K562 (cell line): Measurements from ENCODE around the gene ADCY5. TPM values are rescaled to one million over a fixed set of nuclear protein-coding genes. Genes with fewer than 3 reads are reported as not detected.

Experiments used
- ATAC-seq: fragments of 200-7000 bp; cut with Tn5 transposase; 3 replicates; pipeline ENCODE4 v1.9.1; 2020; ENCODE audit warnings: moderate library complexity
- BruUV-seq: library from RNA; stranded (reverse); fragments of 400-500 nt; replicated peaks from 2 replicates; lab custom pipeline; 2021; lab: Mats Ljungman, UMichigan
- CTCF ChIA-PET: fragments of 300-600 bp; formaldehyde crosslinking; extraction: SDS; loops from one replicate; lab custom pipeline; 2021; ENCODE audit warnings: low intra/inter-chr PET ratio; lab: Yijun Ruan, JAX
- POLR2A ChIA-PET: fragments of 300-600, 350-650 bp; sonication (Branson Sonifier 250); formaldehyde crosslinking; extraction: SDS; loops from one replicate; lab custom pipeline; 2021; ENCODE audit warnings: antibody characterized with exemption, inconsistent platforms; lab: Yijun Ruan, JAX
- DNase-seq, 4 experiments: peaks; one replicate each; pipeline versions ENCODE4 v3.0.0 to v3.0.0-alpha.2; 2011 to 2018; ENCODE audit warnings: low spot score in 3 of 4, mixed read lengths in 3 of 4; ENCODE audit errors: extremely low read depth in 1 of 4
- FAIRE-seq: peaks from 2 replicates; lab custom pipeline; 2011; peaks lifted over from hg19 to GRCh38; lab: Jason Lieb, UNC
- H2AFZ ChIP-seq: 2 replicates; pipeline ENCODE4 v1.6.0; 2011; ENCODE audit warnings: low read depth, low read length, control low read depth, inconsistent platforms
- H3K27ac ChIP-seq: fragments of 200-600 bp; 3 replicates; pipeline ENCODE4 v1.8.0; 2011; ENCODE audit warnings: low read depth, mild to moderate bottlenecking, control low read depth, inconsistent platforms, low read length, moderate library complexity, mixed read lengths; ENCODE audit errors: extremely low read depth
- H3K27me3 ChIP-seq, 2 experiments: fragments of 300-600 bp in 1 of 2; 2 replicates in 1 of 2; 3 replicates in 1 of 2; pipeline versions ENCODE4 v1.6.0 to v1.8.0; 2011; ENCODE audit warnings: inconsistent platforms in 2 of 2, low read length in 2 of 2, mild to moderate bottlenecking in 1 of 2, mixed read lengths in 1 of 2, moderate library complexity in 1 of 2; ENCODE audit not compliant: control insufficient read depth in 2 of 2, insufficient read depth in 2 of 2
- H3K36me3 ChIP-seq: fragments of 300-600 bp; 3 replicates; pipeline ENCODE4 v1.8.0; 2011; ENCODE audit warnings: mild to moderate bottlenecking, low read length, inconsistent platforms; ENCODE audit not compliant: control insufficient read depth, insufficient read depth
- H3K4me1 ChIP-seq, 2 experiments: fragments of 200-600 bp in 1 of 2; replicated peaks in 1 of 2; 2 replicates in 1 of 2; 3 replicates in 1 of 2; pipeline versions ENCODE4 v1.5.1 to v1.8.0; 2011; ENCODE audit warnings: inconsistent platforms in 2 of 2, low read length in 2 of 2, mild to moderate bottlenecking in 1 of 2, mixed read lengths in 1 of 2, moderate library complexity in 1 of 2; ENCODE audit not compliant: control insufficient read depth in 2 of 2, insufficient read depth in 2 of 2
- H3K4me2 ChIP-seq: 2 replicates; pipeline ENCODE4 v1.6.1; 2011; ENCODE audit warnings: low read length, control low read depth, inconsistent platforms, mixed read lengths; ENCODE audit not compliant: insufficient read depth
- H3K4me3 ChIP-seq: fragments of 200-600 bp; sonication (generic), shearing (Covaris generic); 2 replicates; pipeline ENCODE4 v1.5.1; 2016; ENCODE audit warnings: control low read depth, inconsistent platforms
- H3K79me2 ChIP-seq: fragments of 200-600 bp; 3 replicates; pipeline ENCODE4 v1.8.0; 2011; ENCODE audit warnings: low read length, inconsistent platforms; ENCODE audit not compliant: control insufficient read depth, insufficient read depth
- H3K9ac ChIP-seq, 2 experiments: 2 replicates each; pipeline versions ENCODE4 v1.6.0 to v1.6.1; 2011; ENCODE audit warnings: low read depth in 2 of 2, low read length in 2 of 2, control low read depth in 1 of 2, inconsistent platforms in 1 of 2, mild to moderate bottlenecking in 1 of 2, mixed read lengths in 1 of 2; ENCODE audit not compliant: insufficient read depth in 1 of 2
- H3K9me1 ChIP-seq: one replicate; pipeline ENCODE4 v1.6.0; 2011; ENCODE audit warnings: inconsistent platforms, mild to moderate bottlenecking, low read length, moderate library complexity; ENCODE audit not compliant: control insufficient read depth, insufficient read depth
- H3K9me3 ChIP-seq: replicated peaks from 2 replicates; pipeline ENCODE4 v1.5.1; 2011; ENCODE audit warnings: low read depth, low read length, inconsistent platforms; ENCODE audit not compliant: control insufficient read depth, insufficient read depth
- H4K20me1 ChIP-seq: replicated peaks from 2 replicates; pipeline ENCODE4 v1.6.1; 2011; ENCODE audit warnings: low read length, inconsistent platforms, mixed read lengths; ENCODE audit not compliant: control insufficient read depth, insufficient read depth
- CAMTA2 ChIP-seq: fragments of 250-450 bp; sonication (Bioruptor Pico); conservative IDR thresholded peaks from 2 replicates; pipeline ENCODE4 v1.5.1; 2022
- E2F3 ChIP-seq: fragments of 250-450 bp; sonication (Bioruptor Pico); IDR thresholded peaks from 2 replicates; pipeline ENCODE4 v1.4.0; 2020; ENCODE audit warnings: mild to moderate bottlenecking
- MNT ChIP-seq, 2 experiments: fragments of 450-650 bp; conservative IDR thresholded peaks; 2 replicates each; pipeline ENCODE4 v1.6.1; 2017; ENCODE audit warnings: mild to moderate bottlenecking in 2 of 2, moderate library complexity in 2 of 2
- POLR2A ChIP-seq: fragments of 450-650 bp; conservative IDR thresholded peaks from 2 replicates; pipeline ENCODE4 v1.6.1; 2016
- POLR2B ChIP-seq: fragments of 450-650 bp; IDR thresholded peaks from 2 replicates; pipeline ENCODE4 v1.6.1; 2018; ENCODE audit warnings: low read depth; ENCODE audit not compliant: partially characterized antibody
- SRSF9 ChIP-seq: fragments of 200-400 bp; formaldehyde crosslinking; IDR thresholded peaks from 2 replicates; pipeline ENCODE4 v1.6.1; 2017; ENCODE audit warnings: low read depth, low read length, borderline replicate concordance
- STAT5A ChIP-seq: IDR thresholded peaks from 2 replicates; pipeline ENCODE4 v1.6.1; 2012; ENCODE audit warnings: low read length, inconsistent platforms, borderline replicate concordance
- ZNF121 ChIP-seq: sonication (generic); formaldehyde crosslinking; conservative IDR thresholded peaks from 2 replicates; pipeline ENCODE4 v1.8.0; 2022; ENCODE audit warnings: missing genetic modification reagents
- ZNF143 ChIP-seq: sonication (generic); formaldehyde crosslinking; IDR thresholded peaks from 2 replicates; pipeline ENCODE4 v1.9.0; 2022; ENCODE audit warnings: mild to moderate bottlenecking, missing genetic modification reagents
- ZNF384 ChIP-seq: IDR thresholded peaks from 2 replicates; pipeline ENCODE4 v1.6.1; 2012; ENCODE audit warnings: low read depth, low read length, improper control_type of control experiment
- ZNF609 ChIP-seq: sonication (generic); formaldehyde crosslinking; IDR thresholded peaks from 2 replicates; pipeline ENCODE4 v1.8.1; 2023; ENCODE audit warnings: missing genetic modification reagents, mild to moderate bottlenecking, borderline replicate concordance
- WGBS: fragments of 100-300 bp; shearing (Covaris generic); methylation state at CpG from one replicate; pipeline ENCODE4 v1.1.6; 2016; ENCODE audit warnings: low coverage, mixed read lengths; ENCODE audit not compliant: insufficient coverage; ENCODE audit errors: missing lambda C conversion rate; 5-methylcytosine and 5-hydroxymethylcytosine counted together
- in situ Hi-C: fragments of 300-500 bp; cut with MboI; formaldehyde crosslinking; loops from 4 replicates; pipeline ENCODE4 v1.15.0; 2018; ENCODE audit warnings: inconsistent platforms, mixed read lengths
- intact Hi-C: fragments of 100-400 bp; cut with micrococcal nuclease; formaldehyde crosslinking; loops from 2 replicates; pipeline ENCODE4 v1.14.2; 2022
- polyA plus RNA-seq, 8 experiments: library from polyadenylated mRNA; depleted of rRNA in 4 of 8; stranded (reverse) in 5 of 8; unstranded in 3 of 8; fragments of >200 nt; fragmentation: Nextera tagmentation in 2 of 8; fragmentation: Illumina TruSeq in 1 of 8; extraction: Ambion mirVana in 2 of 8; extraction: Trizol in 1 of 8; gene quantifications; 2 replicates each; pipeline versions ENCODE4 v1.2.1 to v1.2.3, GENCODE V29; 2011 to 2014; ENCODE audit warnings: inconsistent platforms in 1 of 8, missing spikeins in 1 of 8
- total RNA-seq, 7 experiments: library from RNA; depleted of rRNA in 6 of 7; stranded (reverse); fragments of >200 nt in 6 of 7; fragmentation: Illumina TruSeq in 2 of 7; extraction: Trizol in 2 of 7; gene quantifications; 2 replicates each; pipeline versions ENCODE4 v1.2.1 to v1.2.3, GENCODE V29; 2011 to 2021; ENCODE audit warnings: low replicate concordance in 1 of 7

The ADCY5 gene
- total and polyA plus RNA-seq, 9 of the 15 experiments (the other 6 are each of a cell fraction or from before 2014, with no cell fraction given) = under 0.01 TPM; not detected in 8

DNA sequence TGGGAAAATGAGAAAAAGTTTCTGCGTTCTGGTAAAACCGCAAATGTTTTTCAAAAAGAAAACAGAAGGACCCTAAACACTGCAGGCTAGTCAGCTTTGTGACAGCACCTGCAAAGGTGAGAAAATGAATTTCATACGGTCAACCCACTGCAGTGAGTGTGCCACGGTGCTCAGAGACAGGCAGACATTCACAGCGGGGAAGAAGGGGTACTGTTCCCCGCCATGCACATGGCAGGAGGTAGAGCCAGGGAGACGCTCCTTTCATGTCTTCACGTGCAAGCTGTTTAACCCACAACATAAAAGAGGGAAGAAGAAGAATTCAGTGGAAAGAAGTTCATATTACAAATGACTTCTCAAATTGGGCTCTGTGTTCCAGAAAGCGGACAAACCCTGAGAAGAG lies 137.7 kb downstream of the ADCY5 start:
- DNase-seq = no peak
- no peaks in the 10 kb centered on the region for H3K36me3 ChIP-seq
- WGBS = 0% methylated on average over 9 of the region's 9 CpGs
- no peak overlapping the region for H2AFZ ChIP-seq
- H3K9me3 ChIP-seq = no peaks in the 10 kb centered on the region
- FAIRE-seq = no peak
- no TSS peak for BruUV-seq
- intact Hi-C loops = no loop called here
- no peaks in the 10 kb centered on the region for H3K79me2 ChIP-seq
- no peak overlapping the region for H3K4me2 ChIP-seq
- no peak overlapping the region for H3K4me3 ChIP-seq
- no peaks in the 10 kb centered on the region for H3K9me1 ChIP-seq
- no peak overlapping the region for H3K27ac ChIP-seq
- POLR2A ChIA-PET = interaction anchor here (1.6 kb wide), 1 partner anchor 10 kb away, joined by 4 read pairs; no protein-coding TSS in a partner anchor
- no peaks in the 10 kb centered on the region for H4K20me1 ChIP-seq
- H3K9ac ChIP-seq = no peak overlapping the region
- CTCF ChIA-PET = no interaction called here
- in situ Hi-C loops = no loop called here
- no peak for TF ChIP-seq STAT5A
- no peak for TF ChIP-seq POLR2A
- H3K27me3 ChIP-seq = peaks cover 7 to 32% of the 10 kb centered on the region in 2 experiments; a peak in 4 of 5 replicates
- H3K4me1 ChIP-seq = no peaks in the 10 kb centered on the region
- ATAC-seq = no peak

GRCh38 chr3:123310741-123311140 lies 138.1 kb downstream of the ADCY5 start:
- FAIRE-seq (no peak), ATAC-seq (no peak), DNase-seq (no peak)
- H3K27ac ChIP-seq = no peak overlapping the region
- H3K4me1 ChIP-seq = no peaks in the 10 kb centered on the region
- H3K36me3 ChIP-seq = no peaks in the 10 kb centered on the region
- POLR2A ChIA-PET = interaction anchor here (1.6 kb wide), 1 partner anchor 10 kb away, joined by 4 read pairs; no protein-coding TSS in a partner anchor
- in situ Hi-C loops (no loop called here), intact Hi-C loops (no loop called here)
- H2AFZ ChIP-seq = no peak overlapping the region
- H3K4me3 ChIP-seq = no peak overlapping the region
- no peak overlapping the region for H3K4me2 ChIP-seq
- peaks cover 7 to 30% of the 10 kb centered on the region in 2 experiments; a peak in 4 of 5 replicates for H3K27me3 ChIP-seq
- no peaks in the 10 kb centered on the region for H3K9me1 ChIP-seq
- no TSS peak for BruUV-seq
- no peak overlapping the region for H3K9ac ChIP-seq
- no peaks in the 10 kb centered on the region for H3K79me2 ChIP-seq
- H4K20me1 ChIP-seq = no peaks in the 10 kb centered on the region
- no peaks in the 10 kb centered on the region for H3K9me3 ChIP-seq
- CTCF ChIA-PET = no interaction called here
- 2% methylated on average over 6 of the region's 6 CpGs for WGBS
- TF ChIP-seq ZNF384 = no peak
- no peak for TF ChIP-seq CAMTA2 (CRISPR knock-in tag)
- TF ChIP-seq E2F3 = no peak
- TF ChIP-seq SRSF9 = no peak
- TF ChIP-seq MNT (conservative IDR thresholded peaks at IDR 0.05) = no peak
- no peak for TF ChIP-seq ZNF609 (CRISPR knock-in tag)
- no peak for TF ChIP-seq ZNF143 (CRISPR knock-in tag)
- TF ChIP-seq ZNF121 = no peak
- no peak for TF ChIP-seq POLR2B
